Measurements from ENCODE around the gene PTAR1. TPM values are rescaled to one million over a fixed set of nuclear protein-coding genes. Genes with fewer than 3 reads are reported as not detected.

Gene PTAR1, protein sequence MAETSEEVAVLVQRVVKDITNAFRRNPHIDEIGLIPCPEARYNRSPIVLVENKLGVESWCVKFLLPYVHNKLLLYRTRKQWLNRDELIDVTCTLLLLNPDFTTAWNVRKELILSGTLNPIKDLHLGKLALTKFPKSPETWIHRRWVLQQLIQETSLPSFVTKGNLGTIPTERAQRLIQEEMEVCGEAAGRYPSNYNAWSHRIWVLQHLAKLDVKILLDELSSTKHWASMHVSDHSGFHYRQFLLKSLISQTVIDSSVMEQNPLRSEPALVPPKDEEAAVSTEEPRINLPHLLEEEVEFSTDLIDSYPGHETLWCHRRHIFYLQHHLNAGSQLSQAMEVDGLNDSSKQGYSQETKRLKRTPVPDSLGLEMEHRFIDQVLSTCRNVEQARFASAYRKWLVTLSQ
- polyA plus RNA-seq (2013, experiment 1 of 2), result 17.4 TPM
- 16.4 TPM for polyA plus RNA-seq (2013, experiment 2 of 2)

DNA sequence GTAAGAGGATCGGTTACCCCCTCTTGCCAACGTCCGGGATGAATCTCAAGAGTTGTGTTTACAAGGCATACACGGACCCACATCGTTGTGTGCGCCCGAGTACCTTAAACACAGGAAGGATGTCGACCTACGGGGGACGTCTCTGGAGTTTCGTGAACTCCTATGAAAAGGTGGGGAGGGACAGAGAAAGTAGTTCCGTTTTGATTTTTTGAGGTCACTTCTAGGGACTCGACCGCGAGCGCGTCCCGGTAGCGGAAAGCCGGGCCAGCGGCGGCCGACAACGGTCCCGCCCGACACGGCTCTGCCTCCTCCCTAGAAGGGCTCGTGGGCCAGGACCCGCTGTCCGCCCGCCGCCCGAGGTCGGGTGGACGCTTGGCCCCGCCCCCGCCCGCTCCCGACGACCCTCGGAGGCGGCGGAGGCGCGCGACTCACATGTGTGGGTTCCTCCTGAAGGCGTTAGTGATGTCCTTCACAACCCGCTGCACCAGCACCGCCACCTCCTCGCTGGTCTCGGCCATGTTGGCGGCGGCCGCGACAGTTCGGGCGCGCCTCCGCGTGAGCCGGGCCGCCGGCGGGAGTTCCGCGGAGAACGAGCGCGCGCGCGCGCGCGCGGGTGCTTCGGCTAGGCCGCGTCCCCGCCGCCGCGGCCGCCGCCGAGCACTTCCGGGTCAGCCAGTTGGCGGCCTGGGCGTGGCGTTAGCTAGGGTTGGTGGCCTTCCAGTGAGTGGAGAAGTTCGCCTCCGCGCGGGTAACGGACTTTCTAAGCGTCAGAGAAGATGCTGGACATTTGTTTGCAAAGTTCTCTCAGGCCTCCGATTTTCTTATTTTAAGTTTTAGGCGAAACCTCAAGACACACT, at the start of gene PTAR1:
Gene PTAR1, minus strand, starts transcription at position 591 of the 857 bp plus-strand sequence. Its CDS starts 73 bp downstream, at position 518.
- H3K36me3 ChIP-seq (ENCODE audit: control insufficient read depth in 1 of 2, insufficient read depth in 2 of 2, low read depth in 1 of 2, low read length in 2 of 2), result no peaks in the 10 kb centered on the region
- no peaks in the 10 kb centered on the region for H3K9me3 ChIP-seq (ENCODE audit: control insufficient read depth, low read length)
- peak within 1 kb of the TSS; percentile 92 to 99 for H3K18ac ChIP-seq (ENCODE audit: low read depth in 1 of 2, low read length in 2 of 2)
- peak within 1 kb of the TSS; percentile 9 to 96 for H3K14ac ChIP-seq (ENCODE audit: low read length in 2 of 2)
- peak; percentile 89 for DNase-seq
- peaks cover 6% of the 10 kb centered on the region for H3K4me1 ChIP-seq (ENCODE audit: control insufficient read depth, insufficient read depth, low read depth, low read length)
- peak within 1 kb of the TSS; percentile 100 for H2AK5ac ChIP-seq (ENCODE audit: low read length, severe bottlenecking)
- H4K91ac ChIP-seq (ENCODE audit: low read length), result peak within 1 kb of the TSS; percentile 98
- peak within 1 kb of the TSS; percentile 95 for H4K8ac ChIP-seq (ENCODE audit: low read length)
- peak within 1 kb of the TSS; percentile 83 for H3K4me2 ChIP-seq (ENCODE audit: low read length, poor library complexity, severe bottlenecking)
- H3K4ac ChIP-seq (ENCODE audit: low read depth in 1 of 2, low read length in 2 of 2), result peak within 1 kb of the TSS; percentile 87
- H2BK15ac ChIP-seq (ENCODE audit: low read depth, poor library complexity, severe bottlenecking), result peak within 1 kb of the TSS; percentile 97
- H2BK120ac ChIP-seq (ENCODE audit: low read depth, low read length), result peak within 1 kb of the TSS; percentile 95
- no peaks in the 10 kb centered on the region for H3K79me1 ChIP-seq (replicated peaks; ENCODE audit: low read length, poor library complexity, severe bottlenecking)
- peak within 1 kb of the TSS; percentile 93 for H2BK5ac ChIP-seq (ENCODE audit: low read depth, low read length, poor library complexity, severe bottlenecking)
- no peaks in the 10 kb centered on the region for H3K27me3 ChIP-seq (ENCODE audit: control insufficient read depth in 1 of 2, insufficient read depth in 1 of 2, low read length in 2 of 2)
- H3K4me3 ChIP-seq (ENCODE audit: insufficient read depth in 1 of 2, low read depth in 1 of 2, low read length in 2 of 2), result peak within 1 kb of the TSS; percentile 86 to 99
- peak within 1 kb of the TSS; percentile 10 to 54 for H2BK12ac ChIP-seq (ENCODE audit: low read length in 2 of 2)
- peak within 1 kb of the TSS; percentile 97 for H3K9ac ChIP-seq (ENCODE audit: low read length)
- H3K27ac ChIP-seq (ENCODE audit: low read length, poor library complexity, severe bottlenecking), result peak within 1 kb of the TSS; percentile 95
- WGBS, result under 1% methylated on average over 61 of the region's 98 CpGs
- H2AFZ ChIP-seq (ENCODE audit: low read depth, low read length), result peak within 1 kb of the TSS; percentile 83
- peak within 1 kb of the TSS in 1 of 2 experiments; percentile 6 for H3K23ac ChIP-seq (ENCODE audit: low read length in 2 of 2)

DNA sequence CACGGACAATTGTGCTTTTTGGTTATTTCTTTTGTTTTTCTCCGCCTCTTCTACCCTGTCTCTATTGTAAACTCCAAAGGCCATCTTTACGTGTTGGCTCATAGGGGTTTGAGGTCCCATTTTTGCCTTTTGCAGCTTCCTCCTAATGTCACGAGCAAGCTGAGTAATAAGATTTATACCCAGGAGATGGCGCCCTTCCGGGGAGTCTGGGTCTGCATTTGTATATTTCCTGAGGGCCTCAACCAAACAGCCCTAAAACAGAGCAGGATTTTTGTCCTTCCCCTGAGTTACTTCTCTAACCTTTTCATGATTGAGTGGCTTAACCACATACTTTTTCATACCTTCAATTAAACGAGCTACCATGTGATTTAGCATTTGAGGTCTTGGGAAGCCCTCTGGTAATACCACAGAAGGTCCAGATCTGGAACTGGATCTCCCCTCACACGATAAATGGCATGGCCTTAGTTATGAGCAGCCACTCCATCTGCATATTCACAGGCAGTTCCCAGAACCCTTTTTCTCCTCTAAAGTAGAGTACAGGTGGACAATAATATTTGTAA, 49.6 kb upstream of the PTAR1 start:
- H2BK12ac ChIP-seq (ENCODE audit: low read length in 2 of 2), result no peak overlapping the region
- H3K18ac ChIP-seq (ENCODE audit: low read depth in 1 of 2, low read length in 2 of 2), result no peak overlapping the region
- no peak overlapping the region for H4K8ac ChIP-seq (ENCODE audit: low read length)

DNA sequence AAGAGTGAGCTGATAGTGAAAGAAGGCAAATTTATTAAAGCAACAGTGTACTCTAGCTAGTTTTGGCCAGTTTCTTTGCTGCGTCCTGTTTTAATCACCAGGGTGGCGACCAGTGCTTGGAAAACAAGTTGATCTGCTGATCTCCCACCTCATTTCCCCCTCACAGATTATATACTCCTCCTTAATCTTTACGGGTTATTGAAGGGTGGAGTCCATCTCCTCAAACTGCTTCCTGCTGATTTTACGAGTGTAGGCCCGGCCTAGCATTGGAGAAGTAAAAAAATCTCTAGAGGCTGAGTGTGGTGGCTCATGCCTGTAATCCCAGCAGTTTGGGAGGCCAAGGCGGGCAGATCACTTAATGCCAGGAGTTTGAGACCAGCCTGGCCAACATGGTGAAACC, 46.8 kb upstream of the PTAR1 start:
- H4K8ac ChIP-seq (ENCODE audit: low read length), result no peak overlapping the region

More for the DNA sequence above, 49.6 kb upstream of the PTAR1 start:
- H2BK120ac ChIP-seq (ENCODE audit: low read depth, low read length), result no peak overlapping the region
- H3K9me3 ChIP-seq (ENCODE audit: control insufficient read depth, low read length), result no peaks in the 10 kb centered on the region
- 78% methylated on average over 7 of the region's 8 CpGs for WGBS
- H3K23ac ChIP-seq (ENCODE audit: low read length in 2 of 2), result no peak overlapping the region
- H2AK5ac ChIP-seq (ENCODE audit: low read length, severe bottlenecking), result no peak overlapping the region
- no peak overlapping the region for H2BK5ac ChIP-seq (ENCODE audit: low read depth, low read length, poor library complexity, severe bottlenecking)
- no peak overlapping the region for H3K9ac ChIP-seq (ENCODE audit: low read length)
- no peaks in the 10 kb centered on the region for H3K27me3 ChIP-seq (ENCODE audit: control insufficient read depth in 1 of 2, insufficient read depth in 1 of 2, low read length in 2 of 2)
- peak; percentile 16 for DNase-seq
- H4K91ac ChIP-seq (ENCODE audit: low read length), result no peak overlapping the region
- no peak overlapping the region for H2BK15ac ChIP-seq (ENCODE audit: low read depth, poor library complexity, severe bottlenecking)
- H2AFZ ChIP-seq (ENCODE audit: low read depth, low read length), result no peak overlapping the region
- H3K4me1 ChIP-seq (ENCODE audit: control insufficient read depth, insufficient read depth, low read depth, low read length), result no peaks in the 10 kb centered on the region
- no peak overlapping the region for H3K4me3 ChIP-seq (ENCODE audit: insufficient read depth in 1 of 2, low read depth in 1 of 2, low read length in 2 of 2)
- H3K27ac ChIP-seq (ENCODE audit: low read length, poor library complexity, severe bottlenecking), result no peak overlapping the region
- H3K4ac ChIP-seq (ENCODE audit: low read depth in 1 of 2, low read length in 2 of 2), result no peak overlapping the region
- H3K14ac ChIP-seq (ENCODE audit: low read length in 2 of 2), result no peak overlapping the region
- H3K79me1 ChIP-seq (replicated peaks; ENCODE audit: low read length, poor library complexity, severe bottlenecking), result no peaks in the 10 kb centered on the region
- no peak overlapping the region for H3K4me2 ChIP-seq (ENCODE audit: low read length, poor library complexity, severe bottlenecking)
- H3K36me3 ChIP-seq (ENCODE audit: control insufficient read depth in 1 of 2, insufficient read depth in 2 of 2, low read depth in 1 of 2, low read length in 2 of 2), result no peaks in the 10 kb centered on the region

More for the DNA sequence above, 46.8 kb upstream of the PTAR1 start:
- Histone ChIP-seq H2BK12ac (ENCODE audit: low read length in 2 of 2) (no peak overlapping the region), H3K23ac (ENCODE audit: low read length in 2 of 2) (no peak overlapping the region), H3K4me3 (ENCODE audit: insufficient read depth in 1 of 2, low read depth in 1 of 2, low read length in 2 of 2) (no peak overlapping the region), H3K27me3 (ENCODE audit: control insufficient read depth in 1 of 2, insufficient read depth in 1 of 2, low read length in 2 of 2) (no peaks in the 10 kb centered on the region), H2AFZ (ENCODE audit: low read depth, low read length) (no peak overlapping the region), H2BK120ac (ENCODE audit: low read depth, low read length) (no peak overlapping the region), H3K18ac (ENCODE audit: low read depth in 1 of 2, low read length in 2 of 2) (no peak overlapping the region), H2AK5ac (ENCODE audit: low read length, severe bottlenecking) (no peak overlapping the region), H3K9ac (ENCODE audit: low read length) (no peak overlapping the region), H3K36me3 (ENCODE audit: control insufficient read depth in 1 of 2, insufficient read depth in 2 of 2, low read depth in 1 of 2, low read length in 2 of 2) (no peaks in the 10 kb centered on the region), H3K4me2 (ENCODE audit: low read length, poor library complexity, severe bottlenecking) (no peak overlapping the region), H2BK5ac (ENCODE audit: low read depth, low read length, poor library complexity, severe bottlenecking) (no peak overlapping the region), H4K91ac (ENCODE audit: low read length) (no peak overlapping the region), H3K27ac (ENCODE audit: low read length, poor library complexity, severe bottlenecking) (no peak overlapping the region), H3K79me1 (replicated peaks; ENCODE audit: low read length, poor library complexity, severe bottlenecking) (no peaks in the 10 kb centered on the region), H3K14ac (ENCODE audit: low read length in 2 of 2) (no peak overlapping the region), H3K4me1 (ENCODE audit: control insufficient read depth, insufficient read depth, low read depth, low read length) (no peaks in the 10 kb centered on the region), H2BK15ac (ENCODE audit: low read depth, poor library complexity, severe bottlenecking) (no peak overlapping the region), H3K4ac (ENCODE audit: low read depth in 1 of 2, low read length in 2 of 2) (no peak overlapping the region), H3K9me3 (ENCODE audit: control insufficient read depth, low read length) (no peaks in the 10 kb centered on the region)
- no peak for DNase-seq
- 81% methylated on average over 5 of the region's 6 CpGs for WGBS
